Lung (tissue), 12 donors: Measurements from ENCODE around the gene PTPN21. TPM values are rescaled to one million over a fixed set of nuclear protein-coding genes. Genes with fewer than 3 reads are reported as not detected.

ENCODE experiments used
- ATAC-seq: fragments of 200-7000 bp; cut with Tn5 transposase; one replicate; pipeline ENCODE4 v1.9.1; 2020; ENCODE audit warnings: moderate number of reproducible peaks; ENCODE audit not compliant: insufficient read depth, low FRiP score
- DNase-seq, 3 donors: peaks; one replicate each; pipeline ENCODE4 v3.0.0-alpha.2; 2013 to 2017
- H3K27ac ChIP-seq, 2 donors: one replicate each; pipeline ENCODE4 v1.5.1; 2013; ENCODE audit warnings: mild to moderate bottlenecking in 2 of 2, moderate library complexity in 2 of 2, control low read depth in 1 of 2, inconsistent platforms in 1 of 2, low read depth in 1 of 2, low read length in 1 of 2
- H3K27me3 ChIP-seq, 3 donors: one replicate each; pipeline ENCODE4 v1.5.1; 2013; ENCODE audit warnings: low read length in 2 of 3; ENCODE audit not compliant: control insufficient read depth in 3 of 3, insufficient read depth in 3 of 3
- H3K36me3 ChIP-seq, 4 donors: one replicate each; pipeline ENCODE4 v1.5.1; 2013; ENCODE audit warnings: low read length in 4 of 4, mild to moderate bottlenecking in 1 of 4, moderate library complexity in 1 of 4; ENCODE audit not compliant: control insufficient read depth in 4 of 4, insufficient read depth in 4 of 4
- H3K4me1 ChIP-seq, 5 donors: one replicate each; pipeline ENCODE4 v1.5.1; 2013; ENCODE audit warnings: low read length in 5 of 5, mild to moderate bottlenecking in 2 of 5, moderate library complexity in 1 of 5; ENCODE audit not compliant: control insufficient read depth in 5 of 5, insufficient read depth in 5 of 5
- H3K4me3 ChIP-seq: one replicate; pipeline ENCODE4 v1.5.1; 2013; ENCODE audit warnings: mild to moderate bottlenecking, control low read depth, moderate library complexity
- H3K9ac ChIP-seq, 2 donors: one replicate each; pipeline ENCODE4 v1.5.1; 2013; ENCODE audit warnings: low read length in 2 of 2, control low read depth in 1 of 2; ENCODE audit not compliant: insufficient read depth in 1 of 2
- H3K9me3 ChIP-seq, 4 donors: one replicate each; pipeline ENCODE4 v1.5.1; 2013; ENCODE audit warnings: low read length in 3 of 4, mild to moderate bottlenecking in 1 of 4, moderate library complexity in 1 of 4; ENCODE audit not compliant: control insufficient read depth in 4 of 4, insufficient read depth in 3 of 4
- WGBS, 2 donors: extraction: QIAGEN DNeasy Blood & Tissue Kit; methylation state at CpG; one replicate each; pipeline ENCODE4 v1.1.7; 2013; 5-methylcytosine and 5-hydroxymethylcytosine counted together
- polyA plus RNA-seq, 2 donors: library from polyadenylated mRNA; stranded (reverse); fragments of 200-250 nt; gene quantifications; one replicate each; pipeline ENCODE4 v1.2.1, GENCODE V29; 2013
- total RNA-seq, 2 donors: library from RNA; depleted of rRNA in 1 of 2; stranded (reverse); fragments of >200 nt in 1 of 2; gene quantifications; one replicate each; pipeline ENCODE4 v1.2.1, GENCODE V29; 2014 to 2021
- TF ChIP-seq, protein P1 (sequence below): IDR thresholded peaks from 2 replicates; pipeline ENCODE4 v1.5.1; 2012; ENCODE audit warnings: mild to moderate bottlenecking; ENCODE audit errors: control extremely low read depth, extremely low read depth
- donor health status: control.
- donor health status: control.
- donor health status: Bipolar disorder and iron deficiency.
- donor health status: healthy.
- donor health status: DM: yes; HTN: yes; CAD: no.

PTPN21 gene
- total and polyA plus RNA-seq, 4 donors = 8.2 to 39.3 (median 20.2) TPM

DNA sequence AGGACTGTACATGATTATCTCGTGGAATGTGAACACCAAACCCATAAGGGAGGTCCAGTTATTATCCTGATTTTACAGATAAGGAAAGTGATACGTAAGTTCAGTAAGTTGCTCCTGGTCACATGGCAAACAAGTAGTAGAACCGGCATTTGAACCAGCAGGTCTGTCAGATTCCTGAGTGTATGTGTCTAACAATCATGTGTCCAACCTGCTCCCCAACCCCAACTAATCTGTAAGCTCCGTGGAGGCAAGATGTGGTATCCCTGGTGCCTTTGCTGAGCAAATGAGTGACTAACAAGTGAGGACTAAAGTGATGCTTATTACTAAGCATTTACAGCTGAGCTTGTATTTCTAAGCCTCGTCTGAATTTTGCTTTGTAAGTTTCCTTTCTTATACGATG is 65.9 kb downstream of the PTPN21 start:
- 78 to 84% methylated on average over 6 of the region's 6 CpGs for WGBS, 2 donors
- H3K4me1 ChIP-seq = no peaks in the 10 kb centered on the region
- peaks cover 4 to 15% (median 11%) of the 10 kb centered on the region in 4 donors for H3K36me3 ChIP-seq
- no peaks in the 10 kb centered on the region for H3K27me3 ChIP-seq
- ATAC-seq (no peak), DNase-seq (no peak)
- no peak overlapping the region for H3K27ac ChIP-seq
- no peak overlapping the region for H3K9ac ChIP-seq
- no peak overlapping the region for H3K4me3 ChIP-seq
- TF ChIP-seq, protein P1, sequence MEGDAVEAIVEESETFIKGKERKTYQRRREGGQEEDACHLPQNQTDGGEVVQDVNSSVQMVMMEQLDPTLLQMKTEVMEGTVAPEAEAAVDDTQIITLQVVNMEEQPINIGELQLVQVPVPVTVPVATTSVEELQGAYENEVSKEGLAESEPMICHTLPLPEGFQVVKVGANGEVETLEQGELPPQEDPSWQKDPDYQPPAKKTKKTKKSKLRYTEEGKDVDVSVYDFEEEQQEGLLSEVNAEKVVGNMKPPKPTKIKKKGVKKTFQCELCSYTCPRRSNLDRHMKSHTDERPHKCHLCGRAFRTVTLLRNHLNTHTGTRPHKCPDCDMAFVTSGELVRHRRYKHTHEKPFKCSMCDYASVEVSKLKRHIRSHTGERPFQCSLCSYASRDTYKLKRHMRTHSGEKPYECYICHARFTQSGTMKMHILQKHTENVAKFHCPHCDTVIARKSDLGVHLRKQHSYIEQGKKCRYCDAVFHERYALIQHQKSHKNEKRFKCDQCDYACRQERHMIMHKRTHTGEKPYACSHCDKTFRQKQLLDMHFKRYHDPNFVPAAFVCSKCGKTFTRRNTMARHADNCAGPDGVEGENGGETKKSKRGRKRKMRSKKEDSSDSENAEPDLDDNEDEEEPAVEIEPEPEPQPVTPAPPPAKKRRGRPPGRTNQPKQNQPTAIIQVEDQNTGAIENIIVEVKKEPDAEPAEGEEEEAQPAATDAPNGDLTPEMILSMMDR = no peak
- no peaks in the 10 kb centered on the region for H3K9me3 ChIP-seq

DNA sequence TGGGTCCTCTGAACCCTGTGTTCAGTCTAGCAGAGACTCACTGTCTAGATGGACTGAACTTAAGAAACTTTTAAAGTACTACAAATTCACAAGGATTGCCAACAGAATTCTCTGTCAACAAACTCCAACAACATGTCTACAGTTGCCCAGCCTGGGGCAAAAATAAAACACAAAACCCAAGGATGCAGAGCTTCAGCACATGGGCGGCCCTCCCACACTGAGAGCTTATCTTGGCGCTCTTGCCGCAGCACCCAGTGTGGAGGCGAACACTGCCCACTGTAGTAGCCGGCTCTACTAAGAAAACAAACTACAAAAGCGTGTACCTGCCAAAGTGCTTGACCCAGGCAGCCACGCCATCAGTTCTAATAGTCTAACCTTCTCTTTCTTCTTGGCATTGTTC is 66.7 kb downstream of the PTPN21 start:
- Histone ChIP-seq H3K4me1 (no peaks in the 10 kb centered on the region), H3K27me3 (no peaks in the 10 kb centered on the region), H3K36me3 (peaks cover 5 to 14% (median 7%) of the 10 kb centered on the region in 4 donors), H3K9ac (no peak overlapping the region), H3K27ac (no peak overlapping the region), H3K4me3 (no peak overlapping the region), H3K9me3 (no peaks in the 10 kb centered on the region)
- TF ChIP-seq, protein P1 = no peak
- DNase-seq (no peak), ATAC-seq (no peak)
- whole genome bisulfite sequencing, 2 donors = 84 to 87% methylated on average over 7 of the region's 7 CpGs

DNA sequence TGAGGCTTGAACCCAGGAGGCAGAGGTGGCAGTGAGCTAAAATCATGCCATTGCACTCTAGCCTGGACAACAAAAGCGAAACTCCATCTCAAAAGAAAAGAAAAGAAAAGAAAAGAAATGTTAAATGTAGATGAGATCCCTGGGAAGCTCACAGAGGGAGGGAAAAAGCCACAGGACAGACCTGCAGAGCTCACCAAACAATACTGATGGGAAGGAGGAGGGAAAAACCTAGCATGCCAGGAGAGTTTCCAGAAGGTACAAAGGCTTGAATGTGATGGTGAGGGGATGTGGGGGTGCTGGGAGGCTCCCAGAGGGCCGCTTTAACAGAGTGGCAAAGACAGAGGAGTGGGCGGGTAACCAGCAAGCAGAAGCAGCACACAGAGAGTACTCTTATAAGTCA is 72.3 kb downstream of the PTPN21 start:
- Histone ChIP-seq H3K9ac (no peak overlapping the region), H3K27me3 (no peaks in the 10 kb centered on the region), H3K4me3 (no peak overlapping the region), H3K9me3 (peaks cover 0 to 5% (median 0%) of the 10 kb centered on the region in 4 donors), H3K27ac (peak overlapping the region in 1 of 2 donors; percentile 51), H3K4me1 (peaks cover 0 to 4% (median 0%) of the 10 kb centered on the region in 5 donors), H3K36me3 (peaks cover 11 to 23% (median 16%) of the 10 kb centered on the region in 4 donors)
- DNase-seq (no peak), ATAC-seq (no peak)
- TF ChIP-seq, protein P1 = no peak
- WGBS, 2 donors = 91 to 92% methylated on average over 3 of the region's 3 CpGs

DNA sequence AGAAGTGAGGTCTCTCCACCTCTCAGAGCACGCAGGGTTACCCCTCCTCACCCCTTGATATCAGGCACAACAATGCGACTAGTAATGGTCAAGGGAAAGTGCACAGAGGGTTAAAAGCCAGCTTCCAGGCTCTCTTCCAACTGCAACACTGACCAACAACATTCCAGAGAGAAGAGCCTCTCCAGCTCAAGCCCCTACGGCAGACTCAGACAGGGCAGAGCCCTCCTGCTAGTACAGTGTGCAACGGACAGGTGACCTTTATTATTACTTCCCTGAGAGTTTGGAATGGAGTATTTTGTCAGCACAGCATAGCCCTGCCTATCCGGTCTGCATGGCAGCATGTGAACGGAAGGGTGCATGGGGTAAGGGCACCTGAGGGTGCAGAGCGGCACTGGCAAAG is 73.0 kb downstream of the PTPN21 start:
- H3K36me3 ChIP-seq = peaks cover 14 to 28% (median 17%) of the 10 kb centered on the region in 4 donors
- H3K27me3 ChIP-seq = no peaks in the 10 kb centered on the region
- H3K9me3 ChIP-seq = peaks cover 0 to 5% (median 0%) of the 10 kb centered on the region in 4 donors
- ATAC-seq (peak; percentile 75), DNase-seq (peak in 1 of 3 donors; percentile 13)
- H3K4me1 ChIP-seq = peaks cover 0 to 4% (median 0%) of the 10 kb centered on the region in 5 donors
- H3K4me3 ChIP-seq = no peak overlapping the region
- WGBS, 2 donors = 67 to 88% methylated on average over 7 of the region's 7 CpGs
- no peak overlapping the region for H3K9ac ChIP-seq
- peak overlapping the region in 1 of 2 donors; percentile 51 for H3K27ac ChIP-seq
- TF ChIP-seq, protein P1 = no peak
